Measurements from ENCODE around the gene DNASE1L2.

The DNASE1L2 gene

DNA sequence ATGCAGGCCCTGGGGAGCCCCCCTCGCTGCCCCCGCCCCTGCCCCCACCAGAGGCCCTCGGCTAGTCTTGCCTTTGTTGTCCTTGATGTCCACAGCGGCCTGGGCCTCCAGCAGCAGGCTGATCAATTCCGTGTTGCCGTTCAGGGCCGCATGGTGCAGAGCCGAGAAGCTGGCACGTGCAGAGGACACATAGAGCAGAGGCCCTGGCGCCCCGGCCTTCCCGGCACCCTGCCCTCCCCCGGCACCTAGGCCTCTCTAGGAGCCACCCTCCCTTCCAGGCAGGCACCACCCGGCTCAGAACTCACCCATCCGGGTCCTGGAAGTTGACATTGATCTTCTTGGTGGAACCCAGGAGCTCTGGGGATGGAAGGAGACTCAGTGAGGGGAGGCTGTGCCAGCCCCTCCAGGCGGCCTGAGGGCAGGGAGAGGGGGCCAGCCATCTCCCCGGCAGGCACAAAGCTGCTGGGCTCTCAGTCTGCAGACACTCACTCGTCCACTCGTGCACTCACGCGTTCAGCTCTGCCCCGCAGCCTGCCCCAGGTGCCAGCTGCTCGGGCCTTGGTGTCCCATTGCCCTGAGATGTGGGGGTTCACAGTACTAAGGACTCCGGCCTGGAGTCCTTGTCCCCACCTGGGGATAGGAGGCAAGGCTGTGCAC is 46.1 kb upstream of the DNASE1L2 start:
- POLR2A ChIA-PET: interaction anchor here (0.9 kb wide), 1 partner anchor 35 kb away, joined by 3 read pairs; the partner anchor contains the start of gene TRAF7
- TF ChIP-seq, protein P1, sequence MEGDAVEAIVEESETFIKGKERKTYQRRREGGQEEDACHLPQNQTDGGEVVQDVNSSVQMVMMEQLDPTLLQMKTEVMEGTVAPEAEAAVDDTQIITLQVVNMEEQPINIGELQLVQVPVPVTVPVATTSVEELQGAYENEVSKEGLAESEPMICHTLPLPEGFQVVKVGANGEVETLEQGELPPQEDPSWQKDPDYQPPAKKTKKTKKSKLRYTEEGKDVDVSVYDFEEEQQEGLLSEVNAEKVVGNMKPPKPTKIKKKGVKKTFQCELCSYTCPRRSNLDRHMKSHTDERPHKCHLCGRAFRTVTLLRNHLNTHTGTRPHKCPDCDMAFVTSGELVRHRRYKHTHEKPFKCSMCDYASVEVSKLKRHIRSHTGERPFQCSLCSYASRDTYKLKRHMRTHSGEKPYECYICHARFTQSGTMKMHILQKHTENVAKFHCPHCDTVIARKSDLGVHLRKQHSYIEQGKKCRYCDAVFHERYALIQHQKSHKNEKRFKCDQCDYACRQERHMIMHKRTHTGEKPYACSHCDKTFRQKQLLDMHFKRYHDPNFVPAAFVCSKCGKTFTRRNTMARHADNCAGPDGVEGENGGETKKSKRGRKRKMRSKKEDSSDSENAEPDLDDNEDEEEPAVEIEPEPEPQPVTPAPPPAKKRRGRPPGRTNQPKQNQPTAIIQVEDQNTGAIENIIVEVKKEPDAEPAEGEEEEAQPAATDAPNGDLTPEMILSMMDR (IDR thresholded peaks at IDR 0.05; ENCODE audit: control extremely low read depth, extremely low read depth, low read depth, missing control alignments): no peak
- DNase-seq (ENCODE audit: extremely low spot score): no peak
- CTCF ChIA-PET: interaction anchor here (1.2 kb wide), 1 partner anchor 150 kb away, joined by 3 read pairs; the partner anchor contains the start of gene ABCA3

DNA sequence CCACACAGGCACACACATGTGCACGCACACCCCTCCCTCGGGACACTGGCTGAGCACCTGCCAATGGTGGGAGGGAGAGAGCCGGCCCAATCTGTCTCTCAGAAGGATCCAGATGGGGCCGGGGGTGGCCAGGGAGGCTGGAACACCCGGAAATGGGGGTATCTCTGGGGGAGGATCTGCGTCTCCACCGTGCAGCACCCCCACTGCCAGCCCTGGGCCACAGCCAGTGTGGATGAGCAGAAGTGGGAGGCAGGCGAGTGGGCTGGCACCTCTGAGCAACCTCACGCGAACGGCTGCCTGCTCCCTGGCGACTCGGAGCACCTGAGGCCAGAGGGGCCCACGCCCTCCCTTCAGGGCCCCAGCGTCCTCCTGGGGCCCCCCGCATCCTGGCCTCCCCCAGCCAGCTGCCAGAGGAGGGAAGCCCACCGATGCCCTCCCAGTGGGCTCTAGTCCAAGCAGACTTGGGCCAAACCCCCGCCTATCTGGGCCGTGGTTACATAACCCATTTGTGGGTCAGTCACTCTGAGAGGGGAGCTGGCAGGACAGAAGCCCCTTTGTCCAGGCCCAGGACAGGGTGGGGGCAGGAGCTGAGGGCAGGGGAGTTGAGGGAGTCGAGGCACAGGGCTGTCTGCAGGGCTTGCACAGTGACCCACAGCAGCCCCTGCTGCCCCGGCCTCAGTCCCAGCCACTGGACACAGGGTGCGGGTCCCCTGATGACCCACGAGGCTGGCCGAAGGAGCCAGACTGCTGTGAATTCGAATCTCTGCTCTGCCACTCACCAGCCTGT is 45.4 kb upstream of the DNASE1L2 start:
- ChIA-PET POLR2A (interaction anchor here (0.9 kb wide), 1 partner anchor 35 kb away, joined by 3 read pairs; the partner anchor contains the start of gene TRAF7), CTCF (interaction anchor here (0.9 kb wide), 2 partner anchors 13 to 150 kb away, joined by 4 read pairs; partner anchors contain the start of gene ABCA3)
- DNase-seq (ENCODE audit: extremely low spot score): no peak
- TF ChIP-seq, protein P1 (IDR thresholded peaks at IDR 0.05; ENCODE audit: control extremely low read depth, extremely low read depth, low read depth, missing control alignments): no peak

DNA sequence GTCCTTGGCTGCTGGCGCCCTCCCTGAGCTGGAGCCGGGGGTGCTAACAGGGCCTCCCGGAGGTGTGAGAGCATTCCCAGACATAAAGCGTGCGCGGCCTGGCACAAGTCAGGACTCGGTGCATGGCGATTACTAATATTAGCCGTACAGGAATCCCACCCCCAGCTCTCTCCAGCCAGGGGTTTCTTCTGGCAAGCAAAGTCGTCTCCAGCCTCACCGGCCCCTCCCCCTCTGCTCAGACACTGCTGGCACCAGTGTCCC is 44.9 kb upstream of the DNASE1L2 start:
- ChIA-PET CTCF (interaction anchor here (0.9 kb wide), 2 partner anchors 13 to 149 kb away, joined by 4 read pairs; partner anchors contain the start of gene ABCA3), POLR2A (no interaction called here)
- TF ChIP-seq, protein P1 (IDR thresholded peaks at IDR 0.05; ENCODE audit: control extremely low read depth, extremely low read depth, low read depth, missing control alignments): no peak
- no peak for DNase-seq (ENCODE audit: extremely low spot score)

DNA sequence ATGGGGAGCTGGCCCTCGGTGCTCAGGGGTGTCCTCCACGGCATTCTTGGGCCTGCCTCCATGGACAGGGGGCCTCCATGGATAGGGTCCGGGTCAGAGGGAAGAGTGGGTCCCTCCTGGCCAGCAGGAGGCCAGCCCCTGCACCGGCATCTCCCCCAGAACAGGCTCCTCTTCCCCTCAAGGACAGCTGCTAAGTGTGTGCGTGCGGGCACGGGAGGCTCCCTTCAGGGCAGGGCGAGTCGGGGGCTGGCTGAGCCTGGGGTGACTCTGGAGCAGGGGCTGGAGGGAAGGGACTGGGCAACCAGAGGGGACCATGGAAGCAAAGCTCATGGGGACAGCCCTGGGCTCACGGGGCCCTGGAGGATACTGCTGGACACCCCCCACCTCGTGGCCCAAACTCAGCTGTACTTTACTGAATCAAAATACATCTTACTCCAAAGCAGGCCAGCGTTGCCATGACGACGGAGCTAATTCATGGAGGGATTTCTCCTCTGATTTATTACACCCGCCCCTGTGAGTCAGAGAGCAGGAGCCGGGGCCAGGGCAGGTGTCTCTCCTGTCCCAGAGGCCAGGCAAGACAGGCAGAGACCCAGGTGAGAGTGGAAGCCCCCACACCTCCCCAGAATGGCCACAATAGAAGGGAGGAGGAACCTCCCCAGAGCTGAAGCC is 41.9 kb upstream of the DNASE1L2 start:
- POLR2A ChIA-PET: interaction anchor here (3.3 kb wide), 1 partner anchor 39 kb away, joined by 14 read pairs; the partner anchor contains the start of gene TRAF7
- TF ChIP-seq, protein P1 (IDR thresholded peaks at IDR 0.05; ENCODE audit: control extremely low read depth, extremely low read depth, low read depth, missing control alignments): no peak
- DNase-seq (ENCODE audit: extremely low spot score): no peak
- CTCF ChIA-PET: interaction anchor here (0.6 to 2.2 kb wide), 22 partner anchors 9 to 318 kb away, joined by 3 to 20 read pairs (median 5); partner anchors contain the start of genes CCNF, ECI1 and MLST8

DNA sequence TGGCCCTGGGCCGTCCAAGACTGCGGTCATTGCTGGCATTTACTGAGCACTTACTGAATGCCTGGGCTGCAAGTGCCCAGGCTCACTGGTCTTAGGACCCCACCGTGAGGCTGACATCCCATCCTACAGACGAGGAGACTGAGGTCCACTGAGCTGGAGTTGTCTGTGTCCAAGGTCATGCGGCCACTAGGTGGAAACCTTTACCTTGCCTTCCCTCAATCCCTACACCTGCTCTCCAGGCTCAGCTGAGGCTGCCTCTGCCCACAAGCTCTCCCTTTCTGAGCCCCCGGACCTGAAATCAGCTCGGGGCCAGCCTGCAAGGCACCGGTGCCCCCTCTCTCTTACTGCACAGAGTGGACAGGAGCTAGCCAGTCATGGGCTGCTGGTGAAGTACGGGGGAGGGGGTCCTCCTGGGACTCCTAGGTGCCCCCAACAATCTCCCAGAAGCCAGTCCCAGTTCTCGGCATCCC is 41.4 kb upstream of the DNASE1L2 start:
- ChIA-PET CTCF (interaction anchor here (0.6 to 2.2 kb wide), 26 partner anchors 8 to 317 kb away, joined by 3 to 20 read pairs (median 4); partner anchors contain the start of genes CCNF, ECI1 and MLST8), POLR2A (interaction anchor here (3.3 kb wide), 1 partner anchor 40 kb away, joined by 14 read pairs; the partner anchor contains the start of gene TRAF7)
- DNase-seq (ENCODE audit: extremely low spot score): peak; percentile 75
- TF ChIP-seq, protein P1 (IDR thresholded peaks at IDR 0.05; ENCODE audit: control extremely low read depth, extremely low read depth, low read depth, missing control alignments): peak; percentile 55
